Ishikawa (cell line): ENCODE data around the gene FST.

Experiments used
- CEBPB ChIP-seq: IDR thresholded peaks from 2 replicates; pipeline ENCODE4 v1.6.1; 2012
- EGR1 ChIP-seq: IDR thresholded peaks from 2 replicates; pipeline ENCODE4 v1.6.1; 2012
- EP300 ChIP-seq: IDR thresholded peaks from 2 replicates; pipeline ENCODE4 v1.6.1; 2012; ENCODE audit warnings: borderline replicate concordance
- MAX ChIP-seq: IDR thresholded peaks from 2 replicates; pipeline ENCODE4 v1.6.1; 2012
- RAD21 ChIP-seq: IDR thresholded peaks from 2 replicates; pipeline ENCODE4 v1.6.1; 2012; ENCODE audit warnings: low read depth
- REST ChIP-seq: IDR thresholded peaks from 2 replicates; pipeline ENCODE4 v1.6.1; 2012; ENCODE audit warnings: low read depth, mild to moderate bottlenecking
- TCF12 ChIP-seq: IDR thresholded peaks from 2 replicates; pipeline ENCODE4 v1.6.1; 2012; ENCODE audit warnings: low read depth
- TEAD4 ChIP-seq: IDR thresholded peaks from 2 replicates; pipeline ENCODE4 v1.6.1; 2012
- USF1 ChIP-seq: IDR thresholded peaks from 2 replicates; pipeline ENCODE4 v1.6.1; 2012

GRCh38 chr5:53490747-53491146, 10.3 kb downstream of the FST start:
- TF ChIP-seq RAD21 (no peak), EGR1 (no peak), USF1 (no peak), EP300 (no peak), MAX (no peak), REST (no peak), TCF12 (no peak), TEAD4 (no peak), CEBPB (no peak)
